Measurements from ENCODE around the gene AHNAK. TPM values are rescaled to one million over a fixed set of nuclear protein-coding genes. Genes with fewer than 3 reads are reported as not detected.

Gene AHNAK
- total RNA-seq, 2 experiments from 2014 or later: 0.21 to 0.28 TPM

- Histone ChIP-seq H3K36me3 (ENCODE audit: insufficient read depth, low read length) (no peaks in the 10 kb centered on the region), H3K27ac (ENCODE audit: low read depth, low read length, poor library complexity, severe bottlenecking) (no peak overlapping the region), H3K4me3 (ENCODE audit: low read depth, low read length, poor library complexity, severe bottlenecking) (no peak overlapping the region), H3K79me2 (ENCODE audit: insufficient read depth, low read depth, low read length) (no peaks in the 10 kb centered on the region), H4K20me1 (ENCODE audit: insufficient read depth, low read length) (no peaks in the 10 kb centered on the region), H3K9me2 (ENCODE audit: insufficient read depth, low read length) (no peaks in the 10 kb centered on the region), H3K4me2 (ENCODE audit: low read length) (no peak overlapping the region), H3K4me1 (ENCODE audit: insufficient read depth, low read length, poor library complexity, severe bottlenecking) (no peaks in the 10 kb centered on the region), H3K9me3 (ENCODE audit: low read length) (no peaks in the 10 kb centered on the region), H2AFZ (ENCODE audit: low read length) (no peak overlapping the region)
- no peak for TF ChIP-seq EZH2phosphoT487 (IDR thresholded peaks at IDR 0.05; ENCODE audit: borderline replicate concordance, low read depth, low read length)
- no peak for TF ChIP-seq CTCF (conservative IDR thresholded peaks at IDR 0.05; ENCODE audit: low read length)
- POLR2A ChIA-PET: no interaction called here
- DNase-seq (ENCODE audit: low spot score): no peak
- BruUV-seq (replicated peaks): no TSS peak
- intact Hi-C loops (cut with micrococcal nuclease; ENCODE audit: unreplicated experiment): no loop called here
- CTCF ChIA-PET (ENCODE audit: unreplicated experiment): no interaction called here
These were observed 74.3 kb downstream of the AHNAK start for GRCh38 chr11:62472063-62472884.

- H3K4me2 ChIP-seq (ENCODE audit: low read length): no peak overlapping the region
These were observed 75.0 kb downstream of the AHNAK start for GRCh38 chr11:62471603-62472002.

More at GRCh38 chr11:62471603-62472002, 75.0 kb downstream of the AHNAK start:
- BruUV-seq (replicated peaks): no TSS peak
- no peak overlapping the region for H3K4me3 ChIP-seq (ENCODE audit: low read depth, low read length, poor library complexity, severe bottlenecking)
- no peaks in the 10 kb centered on the region for H4K20me1 ChIP-seq (ENCODE audit: insufficient read depth, low read length)
- POLR2A ChIA-PET: no interaction called here
- H3K27ac ChIP-seq (ENCODE audit: low read depth, low read length, poor library complexity, severe bottlenecking): no peak overlapping the region
- CTCF ChIA-PET (ENCODE audit: unreplicated experiment): no interaction called here
- H3K79me2 ChIP-seq (ENCODE audit: insufficient read depth, low read depth, low read length): no peaks in the 10 kb centered on the region
- H3K9me3 ChIP-seq (ENCODE audit: low read length): no peaks in the 10 kb centered on the region
- TF ChIP-seq CTCF (conservative IDR thresholded peaks at IDR 0.05; ENCODE audit: low read length) (no peak), EZH2phosphoT487 (IDR thresholded peaks at IDR 0.05; ENCODE audit: borderline replicate concordance, low read depth, low read length) (no peak)
- H3K4me1 ChIP-seq (ENCODE audit: insufficient read depth, low read length, poor library complexity, severe bottlenecking): no peaks in the 10 kb centered on the region
- DNase-seq (ENCODE audit: low spot score): no peak
- intact Hi-C loops (cut with micrococcal nuclease; ENCODE audit: unreplicated experiment): no loop called here
- no peak overlapping the region for H2AFZ ChIP-seq (ENCODE audit: low read length)
- H3K9me2 ChIP-seq (ENCODE audit: insufficient read depth, low read length): no peaks in the 10 kb centered on the region
- H3K36me3 ChIP-seq (ENCODE audit: insufficient read depth, low read length): no peaks in the 10 kb centered on the region

Measured in OCI-LY7 (cell line).